ENCODE results near the gene PRKCB.

GRCh38 chr16:23920899-23921298 lies 85.1 kb downstream of the PRKCB start:
- TF ChIP-seq POLR2AphosphoS5 (IDR thresholded peaks at IDR 0.05; ENCODE audit: low read depth, low read length) (no peak), TAF1 (IDR thresholded peaks at IDR 0.05; ENCODE audit: borderline replicate concordance, insufficient read depth, low read length) (no peak)

All from PFSK-1 (cell line).